Gastrocnemius medialis (tissue), 4 donors: ENCODE measurements around the gene NR0B2.

ENCODE experiments used
- CTCF ChIP-seq, 5 experiments: fragments of 450-650 bp in 3 of 5; fragments of 200-600 bp in 2 of 5; sonication (generic) in 2 of 5; IDR thresholded peaks in 4 of 5; conservative IDR thresholded peaks in 1 of 5; 1 replicate in 4 of 5; 2 replicates in 1 of 5; pipeline ENCODE4 v1.5.1; 2016 to 2019; ENCODE audit warnings: antibody characterized with exemption in 5 of 5, mild to moderate bottlenecking in 3 of 5, moderate library complexity in 3 of 5
- POLR2A ChIP-seq, 2 donors: fragments of 450-650 bp; IDR thresholded peaks; one replicate each; pipeline ENCODE4 v1.6.1; 2017; ENCODE audit warnings: antibody characterized with exemption in 2 of 2, mild to moderate bottlenecking in 2 of 2, moderate library complexity in 2 of 2

DNA sequence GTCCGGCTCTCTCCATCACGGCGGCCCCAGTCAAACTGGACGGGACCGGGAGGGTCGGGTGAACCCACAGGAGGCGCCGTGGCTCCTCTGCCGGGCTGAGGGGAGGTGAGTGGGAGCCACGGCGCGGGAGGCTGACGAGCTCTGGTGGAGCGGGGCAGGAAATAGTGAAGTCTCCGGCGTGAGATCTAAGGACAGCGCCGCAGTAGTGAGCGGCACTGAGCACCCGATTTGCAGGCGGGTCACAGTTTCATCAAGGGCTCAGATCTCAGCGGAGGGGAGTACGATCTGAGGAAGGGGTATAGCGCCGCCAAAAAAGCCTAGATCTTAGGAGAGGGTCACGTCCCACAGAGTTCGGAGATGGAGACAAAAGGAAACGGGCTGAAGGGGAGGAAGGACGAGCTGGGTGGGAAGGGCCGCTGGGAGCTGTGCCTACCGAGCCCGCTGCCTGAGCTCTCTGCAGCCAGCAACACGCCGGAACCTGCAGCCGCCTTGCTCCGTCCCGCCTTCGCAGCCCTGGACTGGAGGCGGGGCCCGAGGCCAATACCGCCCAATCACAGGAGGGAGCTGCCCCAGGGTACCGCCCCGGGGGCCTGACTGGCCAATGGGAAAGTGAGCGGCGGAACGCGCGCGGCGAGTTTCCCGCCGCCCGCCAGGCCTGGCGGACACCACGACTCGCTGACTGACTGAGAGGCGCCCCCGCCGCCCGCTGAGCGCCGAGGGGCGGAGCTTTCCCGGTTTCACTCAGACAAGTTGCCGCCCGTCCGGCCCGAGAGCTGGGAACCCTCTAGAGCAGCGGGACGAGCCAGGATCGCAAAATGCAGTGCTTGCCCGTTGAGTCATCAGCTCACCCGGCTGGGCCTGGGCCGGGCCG lies 48.9 kb downstream of the NR0B2 start:
- TF ChIP-seq POLR2A (IDR thresholded peaks at IDR 0.05) (peak; percentile 52 to 70), CTCF (IDR thresholded peaks at IDR 0.05 in 4 of 5, conservative IDR thresholded peaks at IDR 0.05 in 1 of 5) (peak in 1 of 5 experiments; percentile 4)
